Stomach (tissue), 9 donors: ENCODE data around the gene FEV. TPM values are rescaled to one million over a fixed set of nuclear protein-coding genes. Genes with fewer than 3 reads are reported as not detected.

Experiments used
- DNase-seq, 2 donors: peaks; one replicate each; pipeline versions ENCODE4 v3.0.0 to v3.0.0-alpha.2; 2013 to 2019
- H3K27ac ChIP-seq, 5 donors: fragments of 200-600 bp in 4 of 5; sonication (generic) in 4 of 5; one replicate each; pipeline ENCODE4 v1.5.1; 2013 to 2019; ENCODE audit warnings: mild to moderate bottlenecking in 1 of 5, moderate library complexity in 1 of 5
- H3K27me3 ChIP-seq, 3 donors: fragments of 200-600 bp; sonication (generic); one replicate each; pipeline ENCODE4 v1.5.1; 2017 to 2019; ENCODE audit warnings: mixed run types in 1 of 3
- H3K36me3 ChIP-seq, 4 donors: fragments of 200-600 bp; sonication (generic); 1 replicate in 3 of 4; 2 replicates in 1 of 4; pipeline ENCODE4 v1.5.1; 2016 to 2019
- H3K4me1 ChIP-seq, 4 donors: fragments of 200-600 bp; sonication (generic); one replicate each; pipeline ENCODE4 v1.5.1; 2016 to 2019
- H3K4me3 ChIP-seq, 4 donors: fragments of 200-600 bp; sonication (generic) in 3 of 4; one replicate each; pipeline ENCODE4 v1.5.1; 2016 to 2019; ENCODE audit warnings: mild to moderate bottlenecking in 1 of 4
- H3K9me3 ChIP-seq, 4 donors: fragments of 200-600 bp; sonication (generic); one replicate each; pipeline ENCODE4 v1.5.1; 2016 to 2019
- CTCF ChIP-seq, 7 experiments: fragments of 450-650 bp in 4 of 7; fragments of 200-600 bp in 3 of 7; sonication (generic) in 3 of 7; IDR thresholded peaks; one replicate each; pipeline ENCODE4 v1.5.1; 2016 to 2019; ENCODE audit warnings: antibody characterized with exemption in 7 of 7, control low read depth in 2 of 7, mild to moderate bottlenecking in 1 of 7
- EP300 ChIP-seq: sonication (generic); formaldehyde crosslinking; IDR thresholded peaks from one replicate; pipeline ENCODE4 v1.6.1; 2017; ENCODE audit warnings: antibody characterized with exemption
- POLR2A ChIP-seq, 4 donors: fragments of 450-650 bp; IDR thresholded peaks; one replicate each; pipeline ENCODE4 v1.6.1; 2016; ENCODE audit warnings: antibody characterized with exemption in 4 of 4, control low read depth in 2 of 4, mild to moderate bottlenecking in 1 of 4, moderate library complexity in 1 of 4
- POLR2AphosphoS5 ChIP-seq, 3 donors: sonication (generic); formaldehyde crosslinking; IDR thresholded peaks; one replicate each; pipeline ENCODE4 v1.6.1; 2016; ENCODE audit warnings: antibody characterized with exemption in 3 of 3
- WGBS, 5 donors: extraction: QIAGEN DNeasy Blood & Tissue Kit in 3 of 5; methylation state at CpG; one replicate each; pipeline versions ENCODE4 v1.1.5 to v1.1.7; 2013 to 2018; 5-methylcytosine and 5-hydroxymethylcytosine counted together
- intact Hi-C: fragments of 100-400 bp; cut with DNase I; formaldehyde crosslinking; loops from one replicate; pipeline ENCODE4 v1.15.1; 2023; ENCODE audit warnings: low total_unique reads
- polyA plus RNA-seq, 3 donors: library from polyadenylated mRNA; stranded (reverse); fragments of 200-250 nt; gene quantifications; one replicate each; pipeline ENCODE4 v1.2.3, GENCODE V29; 2013
- total RNA-seq, 5 donors: library from RNA; depleted of rRNA; stranded (reverse); fragments of >200 nt; gene quantifications; one replicate each; pipeline versions ENCODE4 v1.1.0 to v1.2.3, GENCODE V29; 2014 to 2016
- donor health status: healthy with polysubstance abuse.
- donor health status: Bipolar disorder and iron deficiency.
- donor health status: healthy.

FEV gene
- total and polyA plus RNA-seq, 8 donors = 0.28 to 6.4 (median 1.1) TPM; not detected in 4

GRCh38 chr2:218992703-218993344 lies 7.8 kb upstream of the FEV start:
- no peak for TF ChIP-seq EP300
- no peak for TF ChIP-seq CTCF (IDR thresholded peaks at IDR 0.05)
- no peak for TF ChIP-seq POLR2A (IDR thresholded peaks at IDR 0.05)
- TF ChIP-seq POLR2AphosphoS5 (IDR thresholded peaks at IDR 0.05) = no peak
- peak in 1 of 2 donors; percentile 58 for DNase-seq
- WGBS, 5 donors = 1 to 4% (median 2%) methylated on average over 28 to 44 of the region's 44 CpGs
- H3K9me3 ChIP-seq = no peaks in the 10 kb centered on the region
- H3K27me3 ChIP-seq = peaks cover 36 to 100% (median 92%) of the 10 kb centered on the region in 3 donors
- peak overlapping the region in 2 of 5 donors; percentile 27 to 29 for H3K27ac ChIP-seq
- intact Hi-C loops = no loop called here
- H3K4me1 ChIP-seq = peaks cover 14 to 44% (median 38%) of the 10 kb centered on the region in 4 donors
- H3K4me3 ChIP-seq = peak overlapping the region; percentile 35 to 54 (median 42)
- H3K36me3 ChIP-seq = no peaks in the 10 kb centered on the region

- no peak for TF ChIP-seq POLR2AphosphoS5 (IDR thresholded peaks at IDR 0.05)
- TF ChIP-seq CTCF (IDR thresholded peaks at IDR 0.05) = no peak
- TF ChIP-seq POLR2A (IDR thresholded peaks at IDR 0.05) = no peak
- TF ChIP-seq EP300 = no peak
- no peak for DNase-seq
- H3K4me3 ChIP-seq = no peak overlapping the region
- no peaks in the 10 kb centered on the region for H3K36me3 ChIP-seq
- H3K4me1 ChIP-seq = peaks cover 14 to 38% (median 35%) of the 10 kb centered on the region in 4 donors
- WGBS, 5 donors = 6 to 19% (median 16%) methylated on average over 7 of the region's 7 CpGs
- no peaks in the 10 kb centered on the region for H3K9me3 ChIP-seq
- intact Hi-C loops = no loop called here
- peaks cover 39 to 100% (median 97%) of the 10 kb centered on the region in 3 donors for H3K27me3 ChIP-seq
- H3K27ac ChIP-seq = no peak overlapping the region
Measured at GRCh38 chr2:218992196-218992595, 7.2 kb upstream of the FEV start.

GRCh38 chr2:218991674-218992168 lies 6.7 kb upstream of the FEV start:
- Histone ChIP-seq H3K9me3 (no peaks in the 10 kb centered on the region), H3K36me3 (no peaks in the 10 kb centered on the region), H3K4me3 (no peak overlapping the region), H3K27ac (no peak overlapping the region), H3K27me3 (peaks cover 39 to 100% (median 98%) of the 10 kb centered on the region in 3 donors), H3K4me1 (peaks cover 14 to 35% (median 31%) of the 10 kb centered on the region in 4 donors)
- peak in 1 of 2 donors; percentile 55 for DNase-seq
- TF ChIP-seq POLR2AphosphoS5 (IDR thresholded peaks at IDR 0.05) (no peak), CTCF (IDR thresholded peaks at IDR 0.05) (no peak), POLR2A (IDR thresholded peaks at IDR 0.05) (no peak), EP300 (no peak)
- intact Hi-C loops = no loop called here
- 7 to 23% (median 14%) methylated on average over 10 to 13 of the region's 13 CpGs for WGBS, 5 donors

- no peak overlapping the region for H3K4me3 ChIP-seq
- H3K27me3 ChIP-seq = peaks cover 38 to 100% (median 99%) of the 10 kb centered on the region in 3 donors
- H3K9me3 ChIP-seq = no peaks in the 10 kb centered on the region
- intact Hi-C loops = no loop called here
- H3K4me1 ChIP-seq = peaks cover 14 to 25% (median 22%) of the 10 kb centered on the region in 4 donors
- 8 to 18% (median 12%) methylated on average over 6 of the region's 6 CpGs for WGBS, 5 donors
- TF ChIP-seq CTCF (IDR thresholded peaks at IDR 0.05) = no peak
- no peak for TF ChIP-seq POLR2A (IDR thresholded peaks at IDR 0.05)
- no peak for TF ChIP-seq POLR2AphosphoS5 (IDR thresholded peaks at IDR 0.05)
- no peak for TF ChIP-seq EP300
- no peak for DNase-seq
- H3K27ac ChIP-seq = no peak overlapping the region
- no peaks in the 10 kb centered on the region for H3K36me3 ChIP-seq
Measured at GRCh38 chr2:218990612-218991011, 5.6 kb upstream of the FEV start.
